ENCODE measurements around the gene KIDINS220.

The KIDINS220 gene

GRCh38 chr2:8850845-8851487 is 13.6 kb upstream of the KIDINS220 start:
- DNase-seq, result no peak

GRCh38 chr2:8849327-8849726 is 11.9 kb upstream of the KIDINS220 start:
- DNase-seq, result no peak

GRCh38 chr2:8848328-8849100 is 11.1 kb upstream of the KIDINS220 start:
- DNase-seq, result no peak

GRCh38 chr2:8847400-8847799 is 10.0 kb upstream of the KIDINS220 start:
- DNase-seq, result no peak

GRCh38 chr2:8841932-8842331 is 4.5 kb upstream of the KIDINS220 start:
- no peak for DNase-seq

- DNase-seq, result no peak
Observed at GRCh38 chr2:8840475-8841091, 3.2 kb upstream of the KIDINS220 start.

- no peak for DNase-seq
Observed at GRCh38 chr2:8839189-8839965, 2.0 kb upstream of the KIDINS220 start.

GRCh38 chr2:8837795-8838140 is 355 bp upstream of the KIDINS220 start:
- no peak for DNase-seq

- DNase-seq, result no peak
Observed at GRCh38 chr2:8835279-8835678, 2.1 kb downstream of the KIDINS220 start.

- DNase-seq, result no peak
Observed at GRCh38 chr2:8833853-8834252, 3.6 kb downstream of the KIDINS220 start.

GRCh38 chr2:8831516-8831915 is 5.9 kb downstream of the KIDINS220 start:
- DNase-seq, result no peak

GRCh38 chr2:8827729-8828128 is 9.7 kb downstream of the KIDINS220 start:
- no peak for DNase-seq

GRCh38 chr2:8822218-8822617 is 15.2 kb downstream of the KIDINS220 start:
- DNase-seq, result no peak

- DNase-seq, result no peak
Observed at GRCh38 chr2:8821276-8822217, 15.9 kb downstream of the KIDINS220 start.

- no peak for DNase-seq
Observed at GRCh38 chr2:8819948-8820347, 17.5 kb downstream of the KIDINS220 start.

- DNase-seq, result no peak
Observed at GRCh38 chr2:8819194-8819593, 18.2 kb downstream of the KIDINS220 start.

GRCh38 chr2:8817221-8817620 is 20.2 kb downstream of the KIDINS220 start:
- DNase-seq, result no peak

GRCh38 chr2:8806885-8807704 is 30.3 kb downstream of the KIDINS220 start:
- no peak for DNase-seq

- no peak for DNase-seq
Observed at GRCh38 chr2:8805278-8806210, 31.9 kb downstream of the KIDINS220 start.
